Activated CD4-positive, alpha-beta T cell treated with anti-CD3 and anti-CD28 coated beads for 24 hours (primary cell): Measurements from ENCODE around the gene EPG5.

Experiments
- DNase-seq, 2 donors: peaks; one replicate each; pipeline ENCODE4 v3.0.0-alpha.2; 2020; ENCODE audit warnings: low read depth in 2 of 2

Gene EPG5

GRCh38 chr18:45923138-45923537 lies 44.0 kb downstream of the EPG5 start:
- no peak for DNase-seq

- DNase-seq, result no peak
Measured at GRCh38 chr18:45920367-45920766, 46.8 kb downstream of the EPG5 start.

GRCh38 chr18:45916302-45916701 lies 50.8 kb downstream of the EPG5 start:
- DNase-seq, result no peak

GRCh38 chr18:45913276-45913675 lies 53.9 kb downstream of the EPG5 start:
- DNase-seq, result no peak

GRCh38 chr18:45910405-45911023 lies 56.6 kb downstream of the EPG5 start:
- peak; percentile 51 to 52 for DNase-seq

GRCh38 chr18:45901654-45902210 lies 65.4 kb downstream of the EPG5 start:
- no peak for DNase-seq

- no peak for DNase-seq
Measured at GRCh38 chr18:45900623-45901022, 66.5 kb downstream of the EPG5 start.

GRCh38 chr18:45896991-45897390 lies 70.1 kb downstream of the EPG5 start:
- DNase-seq, result no peak

- DNase-seq, result no peak
Measured at GRCh38 chr18:45896452-45896851, 70.7 kb downstream of the EPG5 start.

GRCh38 chr18:45895339-45895738 lies 71.8 kb downstream of the EPG5 start:
- DNase-seq, result no peak

- DNase-seq, result no peak
Measured at GRCh38 chr18:45894818-45895217, 72.3 kb downstream of the EPG5 start.

GRCh38 chr18:45891806-45892205 lies 75.3 kb downstream of the EPG5 start:
- no peak for DNase-seq

- DNase-seq, result no peak
Measured at GRCh38 chr18:45890606-45891005, 76.5 kb downstream of the EPG5 start.

- DNase-seq, result no peak
Measured at GRCh38 chr18:45889419-45890064, 77.6 kb downstream of the EPG5 start.

GRCh38 chr18:45887585-45887984 lies 79.5 kb downstream of the EPG5 start:
- DNase-seq, result no peak

GRCh38 chr18:45880876-45881558 lies 86.1 kb downstream of the EPG5 start:
- no peak for DNase-seq

- peak; percentile 56 to 69 for DNase-seq
Measured at GRCh38 chr18:45879681-45880655, 87.2 kb downstream of the EPG5 start.

GRCh38 chr18:45877403-45877802 lies 89.7 kb downstream of the EPG5 start:
- DNase-seq, result no peak

- no peak for DNase-seq
Measured at GRCh38 chr18:45876161-45876560, 91.0 kb downstream of the EPG5 start.

GRCh38 chr18:45874491-45875184 lies 92.5 kb downstream of the EPG5 start:
- peak; percentile 39 to 44 for DNase-seq
